HL-60 (cell line): ENCODE results near the gene MGAT4B.

Experiments used
- DNase-seq, 2 experiments: peaks; one replicate each; pipeline ENCODE4 v3.0.0-alpha.2; 2010 to 2020; ENCODE audit warnings: low read depth in 1 of 2, low spot score in 1 of 2
- H3K27ac ChIP-seq: fragments of 250-450 bp; sonication (Bioruptor Pico); replicated peaks from 2 replicates; pipeline ENCODE4 v1.5.1; 2020; ENCODE audit warnings: mild to moderate bottlenecking, moderate library complexity
- H3K27me3 ChIP-seq: fragments of 250-450 bp; sonication (Bioruptor Pico); 2 replicates; pipeline ENCODE4 v1.5.1; 2021; ENCODE audit warnings: mild to moderate bottlenecking, moderate library complexity; ENCODE audit not compliant: insufficient read depth, poor library complexity, severe bottlenecking
- H3K4me3 ChIP-seq: replicated peaks from 2 replicates; pipeline ENCODE4 v1.5.1; 2011; ENCODE audit warnings: mild to moderate bottlenecking, control low read depth, low read length; ENCODE audit not compliant: insufficient read depth
- GABPA ChIP-seq: IDR thresholded peaks from 2 replicates; pipeline ENCODE4 v1.6.1; 2012; ENCODE audit warnings: low read depth
- POLR2AphosphoS5 ChIP-seq: IDR thresholded peaks from 2 replicates; pipeline ENCODE4 v1.6.1; 2012; ENCODE audit warnings: low read depth
- SPI1 ChIP-seq: IDR thresholded peaks from 2 replicates; pipeline ENCODE4 v1.6.1; 2012; ENCODE audit warnings: low read depth, mild to moderate bottlenecking, borderline replicate concordance
- TF ChIP-seq, protein P1 (sequence below): IDR thresholded peaks from one replicate; pipeline ENCODE4 v1.5.1; 2011; ENCODE audit warnings: low read length, control low read depth, inconsistent platforms; ENCODE audit not compliant: insufficient read depth
- TF ChIP-seq, protein P2 (sequence below): IDR thresholded peaks from 2 replicates; pipeline ENCODE4 v1.6.1; 2012; ENCODE audit warnings: low read depth; ENCODE audit not compliant: insufficient replicate concordance

The MGAT4B gene

DNA sequence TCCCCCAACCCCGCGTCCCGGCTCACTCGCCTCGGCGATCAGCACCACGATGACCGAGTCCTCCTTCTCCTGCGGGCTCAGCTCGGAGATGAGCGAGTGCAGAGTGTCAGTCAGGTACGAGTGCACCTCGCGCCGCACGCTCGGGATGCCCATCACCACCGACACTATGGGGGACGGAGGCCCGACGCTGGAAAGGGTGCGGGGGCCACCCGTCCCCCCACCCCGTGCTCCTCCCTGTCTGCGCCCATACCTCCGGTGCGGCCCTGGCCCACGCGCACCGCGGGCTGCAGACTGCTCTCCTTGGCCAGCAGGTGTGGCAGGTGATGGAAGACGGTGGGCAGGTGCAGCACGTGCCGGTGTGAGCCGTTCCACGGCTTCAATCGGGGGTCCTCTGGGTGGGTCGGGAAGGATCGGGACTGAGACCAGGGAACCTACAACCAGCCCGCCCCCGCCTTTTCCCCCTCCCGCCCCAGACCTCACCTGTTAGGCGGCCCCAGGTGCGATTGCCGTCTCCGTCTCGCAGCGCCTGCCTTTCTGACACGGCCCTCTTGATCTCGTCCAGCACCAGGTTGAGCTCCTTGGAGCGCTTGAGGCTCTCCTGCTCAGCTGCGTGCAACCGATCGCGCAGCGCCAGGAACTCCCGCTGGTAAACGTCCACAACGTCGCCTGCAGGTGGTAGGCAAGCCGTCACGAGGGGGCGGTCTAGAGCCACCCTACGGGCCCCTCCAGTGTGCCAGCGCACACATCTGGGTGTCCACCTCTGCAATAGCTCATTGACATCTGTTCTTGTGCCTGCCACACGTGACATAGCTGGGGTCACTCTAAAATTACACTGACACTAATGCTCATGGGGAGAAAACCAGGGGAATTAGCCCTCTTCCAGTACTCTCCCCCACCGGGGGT, 5.1 kb downstream of the MGAT4B start:
- DNase-seq: peak in 1 of 2 experiments; percentile 88
- Histone ChIP-seq H3K4me3 (no peak overlapping the region), H3K27me3 (no peaks in the 10 kb centered on the region), H3K27ac (no peak overlapping the region)
- no peak for TF ChIP-seq GABPA
- TF ChIP-seq, protein P1, sequence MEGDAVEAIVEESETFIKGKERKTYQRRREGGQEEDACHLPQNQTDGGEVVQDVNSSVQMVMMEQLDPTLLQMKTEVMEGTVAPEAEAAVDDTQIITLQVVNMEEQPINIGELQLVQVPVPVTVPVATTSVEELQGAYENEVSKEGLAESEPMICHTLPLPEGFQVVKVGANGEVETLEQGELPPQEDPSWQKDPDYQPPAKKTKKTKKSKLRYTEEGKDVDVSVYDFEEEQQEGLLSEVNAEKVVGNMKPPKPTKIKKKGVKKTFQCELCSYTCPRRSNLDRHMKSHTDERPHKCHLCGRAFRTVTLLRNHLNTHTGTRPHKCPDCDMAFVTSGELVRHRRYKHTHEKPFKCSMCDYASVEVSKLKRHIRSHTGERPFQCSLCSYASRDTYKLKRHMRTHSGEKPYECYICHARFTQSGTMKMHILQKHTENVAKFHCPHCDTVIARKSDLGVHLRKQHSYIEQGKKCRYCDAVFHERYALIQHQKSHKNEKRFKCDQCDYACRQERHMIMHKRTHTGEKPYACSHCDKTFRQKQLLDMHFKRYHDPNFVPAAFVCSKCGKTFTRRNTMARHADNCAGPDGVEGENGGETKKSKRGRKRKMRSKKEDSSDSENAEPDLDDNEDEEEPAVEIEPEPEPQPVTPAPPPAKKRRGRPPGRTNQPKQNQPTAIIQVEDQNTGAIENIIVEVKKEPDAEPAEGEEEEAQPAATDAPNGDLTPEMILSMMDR: peak; percentile 79

DNA sequence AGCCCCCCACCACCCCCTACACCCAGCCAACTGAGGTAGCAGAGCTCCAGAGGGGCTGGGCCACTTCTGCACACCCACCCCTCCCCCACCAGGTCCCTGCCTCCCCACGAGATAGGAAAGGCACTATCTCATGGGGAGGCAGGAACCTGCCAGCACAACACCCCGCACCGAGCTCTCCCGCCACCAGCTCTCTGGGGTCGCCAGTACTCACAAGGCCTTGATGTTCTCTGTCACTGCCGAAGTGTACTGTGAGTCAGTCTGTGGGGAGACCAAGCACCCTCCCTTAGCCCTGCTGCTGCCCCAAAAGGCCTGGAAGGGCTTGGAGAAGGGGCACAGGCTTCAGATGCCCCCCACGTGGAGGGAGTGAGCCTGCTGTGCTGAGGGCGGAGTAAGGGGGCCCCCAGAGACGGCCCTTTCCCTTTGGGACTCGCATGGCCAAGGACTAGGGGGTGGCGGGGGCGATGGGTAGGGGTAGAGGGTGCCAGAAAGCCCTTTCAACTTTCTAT, 5.9 kb downstream of the MGAT4B start:
- H3K27ac ChIP-seq: no peak overlapping the region
- DNase-seq: no peak
- TF ChIP-seq, protein P1: no peak
- no peak for TF ChIP-seq SPI1
- TF ChIP-seq, protein P2, sequence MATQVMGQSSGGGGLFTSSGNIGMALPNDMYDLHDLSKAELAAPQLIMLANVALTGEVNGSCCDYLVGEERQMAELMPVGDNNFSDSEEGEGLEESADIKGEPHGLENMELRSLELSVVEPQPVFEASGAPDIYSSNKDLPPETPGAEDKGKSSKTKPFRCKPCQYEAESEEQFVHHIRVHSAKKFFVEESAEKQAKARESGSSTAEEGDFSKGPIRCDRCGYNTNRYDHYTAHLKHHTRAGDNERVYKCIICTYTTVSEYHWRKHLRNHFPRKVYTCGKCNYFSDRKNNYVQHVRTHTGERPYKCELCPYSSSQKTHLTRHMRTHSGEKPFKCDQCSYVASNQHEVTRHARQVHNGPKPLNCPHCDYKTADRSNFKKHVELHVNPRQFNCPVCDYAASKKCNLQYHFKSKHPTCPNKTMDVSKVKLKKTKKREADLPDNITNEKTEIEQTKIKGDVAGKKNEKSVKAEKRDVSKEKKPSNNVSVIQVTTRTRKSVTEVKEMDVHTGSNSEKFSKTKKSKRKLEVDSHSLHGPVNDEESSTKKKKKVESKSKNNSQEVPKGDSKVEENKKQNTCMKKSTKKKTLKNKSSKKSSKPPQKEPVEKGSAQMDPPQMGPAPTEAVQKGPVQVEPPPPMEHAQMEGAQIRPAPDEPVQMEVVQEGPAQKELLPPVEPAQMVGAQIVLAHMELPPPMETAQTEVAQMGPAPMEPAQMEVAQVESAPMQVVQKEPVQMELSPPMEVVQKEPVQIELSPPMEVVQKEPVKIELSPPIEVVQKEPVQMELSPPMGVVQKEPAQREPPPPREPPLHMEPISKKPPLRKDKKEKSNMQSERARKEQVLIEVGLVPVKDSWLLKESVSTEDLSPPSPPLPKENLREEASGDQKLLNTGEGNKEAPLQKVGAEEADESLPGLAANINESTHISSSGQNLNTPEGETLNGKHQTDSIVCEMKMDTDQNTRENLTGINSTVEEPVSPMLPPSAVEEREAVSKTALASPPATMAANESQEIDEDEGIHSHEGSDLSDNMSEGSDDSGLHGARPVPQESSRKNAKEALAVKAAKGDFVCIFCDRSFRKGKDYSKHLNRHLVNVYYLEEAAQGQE: no peak
- no peak for TF ChIP-seq POLR2AphosphoS5
- no peak for TF ChIP-seq GABPA
- no peak overlapping the region for H3K4me3 ChIP-seq
- H3K27me3 ChIP-seq: no peaks in the 10 kb centered on the region

DNA sequence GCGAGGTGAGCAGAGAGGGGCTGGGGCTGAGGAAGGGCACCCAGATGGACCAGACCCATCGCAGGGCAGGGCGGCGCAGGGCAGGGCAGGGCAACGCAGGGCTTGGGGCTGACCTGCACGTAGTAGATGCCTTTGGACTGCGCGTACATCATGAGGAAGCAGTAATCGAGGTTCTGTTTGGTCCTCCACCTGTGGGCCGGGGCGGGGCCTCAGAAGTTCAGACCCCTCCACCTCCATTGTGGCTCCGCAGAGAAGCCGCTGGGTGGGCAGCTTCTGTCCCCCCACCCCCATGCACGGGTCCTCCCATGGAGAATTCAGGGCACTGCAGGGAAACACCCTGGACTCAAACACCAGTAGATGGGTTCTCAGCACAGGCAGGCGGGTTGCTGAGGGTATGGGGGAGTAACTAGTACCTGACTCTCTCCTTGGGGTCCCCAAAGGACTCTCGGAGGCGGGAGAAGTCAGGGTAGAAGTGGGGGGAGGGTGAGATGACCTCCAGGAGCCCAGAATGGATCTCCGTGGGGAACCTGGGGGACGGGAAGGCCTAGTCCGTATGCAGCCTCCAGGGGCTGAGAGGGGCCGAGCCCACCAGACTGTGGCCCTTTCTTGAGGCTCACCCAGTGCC, 6.5 kb downstream of the MGAT4B start:
- TF ChIP-seq, protein P2: no peak
- TF ChIP-seq GABPA: no peak
- TF ChIP-seq SPI1: no peak
- TF ChIP-seq POLR2AphosphoS5: no peak
- TF ChIP-seq, protein P1: no peak
- Histone ChIP-seq H3K4me3 (no peak overlapping the region), H3K27me3 (no peaks in the 10 kb centered on the region), H3K27ac (no peak overlapping the region)
- no peak for DNase-seq
